Dendritic cell treated with granulocyte-macrophage colony-stimulating factor and Interleukin-4, amounts not matched to agents 40 ng/mL and 50 ng/mL, for 4 days (primary cell): ENCODE data around the gene KATNBL1.
"Not testable (repeated sequence)": the region's sequence is repeated elsewhere in the genome, so short reads cannot be mapped to it uniquely, and the experiment has no call there.

Experiments
- H3K27ac Mint-ChIP-seq: one replicate; pipeline ENCODE4 v1.8.0; 2022; ENCODE audit warnings: mild to moderate bottlenecking, mixed read lengths
- H3K27me3 Mint-ChIP-seq: one replicate; pipeline ENCODE4 v1.8.0; 2022; ENCODE audit warnings: mild to moderate bottlenecking, mixed read lengths
- H3K36me3 Mint-ChIP-seq: one replicate; pipeline ENCODE4 v1.8.0; 2022; ENCODE audit warnings: low read depth, mixed read lengths
- H3K4me1 Mint-ChIP-seq: one replicate; pipeline ENCODE4 v1.8.0; 2022; ENCODE audit warnings: low read depth, mixed read lengths
- H3K4me3 Mint-ChIP-seq: one replicate; pipeline ENCODE4 v1.8.0; 2022; ENCODE audit warnings: mild to moderate bottlenecking, moderate library complexity, mixed read lengths
- H3K9me3 Mint-ChIP-seq: one replicate; pipeline ENCODE4 v1.8.0; 2022; ENCODE audit warnings: mixed read lengths
- intact Hi-C: fragments of 100-400 bp; cut with micrococcal nuclease; formaldehyde crosslinking; loops from one replicate; pipeline ENCODE4 v1.15.0; 2022

The KATNBL1 gene

DNA sequence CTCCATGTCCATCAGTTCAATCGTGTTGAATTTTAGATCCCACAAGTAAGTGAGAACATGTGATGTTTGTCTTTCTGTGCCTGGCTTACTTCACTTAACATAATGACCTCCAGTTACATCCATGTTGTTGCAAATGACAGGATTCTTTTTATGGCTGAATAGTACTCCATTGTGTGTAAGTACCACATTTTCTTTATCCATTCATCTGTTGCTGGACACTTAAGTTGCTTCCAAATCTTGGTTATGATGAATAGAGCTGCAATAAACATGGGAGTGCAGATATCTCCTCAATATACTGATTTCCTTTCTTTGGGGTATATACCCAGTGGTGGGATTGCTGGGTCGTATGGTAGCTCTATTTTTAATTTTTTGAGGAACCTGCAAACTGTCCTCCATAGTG, 89.5 kb downstream of the KATNBL1 start:
- H3K9me3 Mint-ChIP-seq = not testable (repeated sequence)

GRCh38 chr15:34119291-34119690, 90.6 kb downstream of the KATNBL1 start:
- no peak overlapping the region for H3K27ac Mint-ChIP-seq
- no peaks in the 10 kb centered on the region for H3K9me3 Mint-ChIP-seq
- no peaks in the 10 kb centered on the region for H3K4me1 Mint-ChIP-seq
- intact Hi-C loops = no loop called here
- H3K36me3 Mint-ChIP-seq = no peaks in the 10 kb centered on the region
- peaks cover 5% of the 10 kb centered on the region for H3K27me3 Mint-ChIP-seq
- H3K4me3 Mint-ChIP-seq = no peak overlapping the region

More for the DNA sequence above, 89.5 kb downstream of the KATNBL1 start:
- H3K4me3 Mint-ChIP-seq, intact Hi-C loops, H3K27ac Mint-ChIP-seq, H3K36me3 Mint-ChIP-seq, H3K27me3 Mint-ChIP-seq, H3K4me1 Mint-ChIP-seq: not testable (repeated sequence)

DNA sequence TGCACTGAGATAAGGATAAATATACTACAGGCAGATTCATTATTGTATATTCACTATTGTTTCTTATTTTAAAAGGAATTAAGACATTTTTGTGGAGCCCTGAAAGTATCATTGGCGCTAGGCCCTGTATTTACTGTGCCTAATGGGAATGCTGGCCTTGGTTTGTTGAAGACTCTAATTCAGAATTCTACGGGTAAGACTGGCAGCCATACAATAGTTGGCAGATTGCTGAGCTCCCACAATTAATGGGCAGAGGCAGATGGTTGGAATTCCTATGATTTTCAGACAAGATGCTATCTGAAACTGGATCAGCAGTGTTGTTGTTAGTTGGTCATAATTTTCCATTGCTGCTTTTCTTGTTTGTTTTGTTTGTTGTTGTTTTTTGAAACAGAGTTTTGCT, 93.3 kb downstream of the KATNBL1 start:
- Mint-ChIP-seq H3K27me3 (peaks cover 4% of the 10 kb centered on the region), H3K4me3 (no peak overlapping the region), H3K9me3 (no peaks in the 10 kb centered on the region), H3K36me3 (no peaks in the 10 kb centered on the region), H3K27ac (no peak overlapping the region), H3K4me1 (no peaks in the 10 kb centered on the region)
- intact Hi-C loops = no loop called here

DNA sequence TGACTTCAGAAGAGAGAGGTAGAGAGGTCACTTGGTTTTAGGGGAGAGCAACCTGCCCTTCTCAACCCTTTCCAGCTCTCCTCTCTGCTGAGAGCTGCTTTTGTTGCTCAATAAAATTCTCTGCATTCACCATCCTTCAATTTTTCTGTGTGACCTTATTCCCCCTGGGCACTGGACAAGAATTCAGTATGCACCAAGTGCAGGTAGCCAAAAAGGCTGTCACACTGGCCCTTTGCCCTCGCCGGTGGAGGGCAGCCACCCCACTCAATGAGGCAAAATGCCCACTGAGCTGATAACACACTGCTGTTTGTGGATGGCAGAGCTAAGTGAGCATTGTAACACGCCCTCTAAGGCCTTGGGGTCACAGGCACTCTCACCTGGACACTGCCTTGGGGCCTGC, 95.2 kb downstream of the KATNBL1 start:
- H3K27ac Mint-ChIP-seq = no peak overlapping the region
- no peaks in the 10 kb centered on the region for H3K4me1 Mint-ChIP-seq
- no peak overlapping the region for H3K4me3 Mint-ChIP-seq
- intact Hi-C loops = no loop called here
- H3K27me3 Mint-ChIP-seq = peaks cover 2% of the 10 kb centered on the region
- H3K9me3 Mint-ChIP-seq = no peaks in the 10 kb centered on the region
- no peaks in the 10 kb centered on the region for H3K36me3 Mint-ChIP-seq

DNA sequence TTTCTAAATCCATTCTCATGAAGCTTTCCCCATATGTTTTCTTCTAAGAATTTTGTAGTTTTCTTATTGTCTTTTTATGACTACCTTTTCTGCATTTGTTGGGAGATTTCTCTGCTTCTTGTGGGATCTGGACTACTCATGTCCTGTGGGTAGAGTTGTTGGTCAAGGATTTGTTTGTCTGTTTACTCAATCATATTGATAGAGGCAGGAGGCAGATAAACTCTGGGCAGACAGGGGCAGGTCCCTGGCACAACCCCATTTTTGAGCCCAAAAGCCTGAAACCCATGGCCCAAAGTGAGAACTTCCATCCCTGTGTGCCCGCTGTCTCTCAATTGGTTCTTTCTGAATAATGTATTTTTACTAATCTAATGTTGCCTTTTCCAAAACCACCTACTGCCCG, 95.7 kb downstream of the KATNBL1 start:
- H3K9me3 Mint-ChIP-seq = no peaks in the 10 kb centered on the region
- H3K4me1 Mint-ChIP-seq = no peaks in the 10 kb centered on the region
- peaks cover 2% of the 10 kb centered on the region for H3K27me3 Mint-ChIP-seq
- intact Hi-C loops = no loop called here
- no peak overlapping the region for H3K4me3 Mint-ChIP-seq
- no peaks in the 10 kb centered on the region for H3K36me3 Mint-ChIP-seq
- no peak overlapping the region for H3K27ac Mint-ChIP-seq

DNA sequence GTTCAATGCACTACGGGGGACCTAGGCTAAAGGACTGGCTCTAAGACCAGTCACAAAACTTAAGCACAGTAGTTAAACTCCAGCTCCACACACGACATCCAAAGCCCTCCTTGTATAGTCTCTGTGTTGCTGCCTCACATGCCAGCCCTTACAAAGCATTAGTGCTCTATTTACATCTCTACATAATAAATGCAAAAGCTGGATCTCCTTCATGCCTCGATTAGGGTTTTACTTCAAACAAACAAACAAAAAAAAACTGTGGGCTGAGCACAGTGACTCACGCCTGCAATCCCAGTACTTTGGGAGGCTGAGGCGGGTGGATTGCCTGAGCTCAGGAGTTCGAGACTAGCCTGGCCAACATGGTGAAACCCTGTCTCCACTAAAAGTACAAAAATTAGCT, 98.4 kb downstream of the KATNBL1 start:
- intact Hi-C loops = no loop called here
- no peaks in the 10 kb centered on the region for H3K9me3 Mint-ChIP-seq

GRCh38 chr15:34109797-34110663, 99.9 kb downstream of the KATNBL1 start:
- Mint-ChIP-seq H3K4me3 (no peak overlapping the region), H3K9me3 (no peaks in the 10 kb centered on the region), H3K27me3 (peaks cover 2% of the 10 kb centered on the region), H3K36me3 (no peaks in the 10 kb centered on the region), H3K27ac (no peak overlapping the region), H3K4me1 (no peaks in the 10 kb centered on the region)
- intact Hi-C loops = loop anchor here (1.0 to 10.0 kb wide), 2 partner anchors 100 to 255 kb away; partner anchors contain the start of genes KATNBL1 and LPCAT4

More for the DNA sequence above, 98.4 kb downstream of the KATNBL1 start:
- H3K27ac Mint-ChIP-seq = no peak overlapping the region
- no peaks in the 10 kb centered on the region for H3K36me3 Mint-ChIP-seq
- H3K4me3 Mint-ChIP-seq = no peak overlapping the region
- peaks cover 2% of the 10 kb centered on the region for H3K27me3 Mint-ChIP-seq
- H3K4me1 Mint-ChIP-seq = no peaks in the 10 kb centered on the region

DNA sequence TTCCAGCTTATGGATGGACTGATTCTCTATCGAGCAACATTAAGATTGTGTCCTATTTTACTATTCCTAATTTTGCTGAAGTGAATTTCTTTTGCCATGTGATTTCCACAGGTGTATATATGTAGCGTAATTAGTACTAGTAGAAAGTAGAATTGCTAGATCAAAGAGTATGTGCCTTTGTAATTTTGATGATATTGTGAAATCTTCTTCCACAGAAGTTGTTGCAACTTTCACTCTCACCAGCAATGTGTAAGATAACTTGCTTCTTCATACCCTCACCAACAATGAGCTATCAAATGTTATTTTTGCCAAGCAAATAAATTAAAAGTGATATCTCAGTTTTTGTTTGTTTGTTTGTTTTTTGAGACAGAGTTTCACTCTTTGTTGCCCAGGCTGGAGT, 102.6 kb downstream of the KATNBL1 start:
- peaks cover 12% of the 10 kb centered on the region for H3K9me3 Mint-ChIP-seq
- peaks cover 10% of the 10 kb centered on the region for H3K36me3 Mint-ChIP-seq
- H3K27ac Mint-ChIP-seq = no peak overlapping the region
- no peaks in the 10 kb centered on the region for H3K4me1 Mint-ChIP-seq
- no peak overlapping the region for H3K4me3 Mint-ChIP-seq
- intact Hi-C loops = loop anchor here (10.0 kb wide), 1 partner anchor 257 kb away; the partner anchor contains the start of gene LPCAT4
- H3K27me3 Mint-ChIP-seq = no peaks in the 10 kb centered on the region

GRCh38 chr15:34106423-34106822, 103.5 kb downstream of the KATNBL1 start:
- no peaks in the 10 kb centered on the region for H3K27me3 Mint-ChIP-seq
- no peak overlapping the region for H3K27ac Mint-ChIP-seq
- H3K4me1 Mint-ChIP-seq = no peaks in the 10 kb centered on the region
- no peak overlapping the region for H3K4me3 Mint-ChIP-seq
- peaks cover 18% of the 10 kb centered on the region for H3K36me3 Mint-ChIP-seq
- H3K9me3 Mint-ChIP-seq = peaks cover 12% of the 10 kb centered on the region
- intact Hi-C loops = loop anchor here (10.0 kb wide), 1 partner anchor 258 kb away; the partner anchor contains the start of gene LPCAT4

- H3K36me3 Mint-ChIP-seq = peaks cover 31% of the 10 kb centered on the region
- intact Hi-C loops = loop anchor here (5.0 to 10.0 kb wide), 2 partner anchors 235 to 262 kb away; partner anchors contain the start of genes LPCAT4 and SLC12A6
- H3K4me3 Mint-ChIP-seq = peak overlapping the region; percentile 99
- peaks cover 12% of the 10 kb centered on the region for H3K9me3 Mint-ChIP-seq
- H3K4me1 Mint-ChIP-seq = peaks cover 11% of the 10 kb centered on the region
- no peaks in the 10 kb centered on the region for H3K27me3 Mint-ChIP-seq
- peak overlapping the region; percentile 99 for H3K27ac Mint-ChIP-seq
These were observed 107.5 kb downstream of the KATNBL1 start for GRCh38 chr15:34102175-34102925.

DNA sequence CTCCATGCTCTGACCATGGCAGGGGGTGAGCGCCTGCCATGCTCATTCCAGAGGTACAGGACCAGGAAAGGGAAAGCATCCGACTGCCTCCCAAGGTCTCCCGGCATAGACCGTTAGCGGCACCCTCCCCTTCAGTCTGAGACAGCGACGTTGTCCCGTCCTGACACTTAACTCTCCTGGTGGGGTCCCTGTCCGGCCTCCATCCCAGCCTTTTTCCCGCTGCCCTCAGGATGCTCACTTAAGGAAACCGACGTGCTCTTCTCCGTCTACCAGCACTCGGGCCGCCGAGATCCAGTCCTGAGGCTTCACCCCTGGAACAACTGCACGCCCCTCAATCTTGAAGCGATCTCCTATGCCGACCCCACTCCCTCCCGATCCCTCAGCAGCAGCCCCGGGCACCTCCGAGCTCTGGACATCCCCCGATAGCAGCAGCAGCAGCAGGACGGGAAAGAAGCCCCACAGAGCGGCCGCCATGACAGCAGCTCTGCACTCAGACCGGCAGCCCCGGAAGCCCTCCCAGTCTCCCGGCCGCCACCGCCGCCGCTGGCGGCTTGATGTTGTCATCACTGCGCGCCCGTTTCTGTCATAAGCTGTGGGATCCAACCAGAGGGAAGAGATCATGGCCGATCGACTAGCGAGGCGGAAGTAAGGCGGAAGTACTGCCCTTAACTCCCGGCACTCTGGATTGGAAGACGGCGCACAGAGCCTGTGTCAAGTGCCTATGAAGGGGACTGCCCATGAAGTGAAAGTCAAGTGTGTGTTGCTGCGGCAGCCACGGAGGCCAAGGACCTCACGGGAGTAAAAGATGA, 108.3 kb downstream of the KATNBL1 start, which contains the start of the genes EMC7 and PGBD4:
TSS of gene EMC7 (minus strand) at position 497 of the 809 bp plus-strand sequence. CDS start at position 474, 23 bp downstream.
TSS of gene PGBD4 (plus strand) at position 718 of the 809 bp plus-strand sequence. CDS start 449 bp downstream, outside the sequence.
- peak within 1 kb of the TSS; percentile 99 for H3K4me3 Mint-ChIP-seq
- peaks cover 31% of the 10 kb centered on the region for H3K36me3 Mint-ChIP-seq
- peak within 1 kb of the TSS; percentile 99 for H3K27ac Mint-ChIP-seq
- peaks cover 11% of the 10 kb centered on the region for H3K4me1 Mint-ChIP-seq
- peaks cover 12% of the 10 kb centered on the region for H3K9me3 Mint-ChIP-seq
- intact Hi-C loops = loop anchor here (1.0 to 10.0 kb wide), 4 partner anchors 63 to 263 kb away; partner anchors contain the start of genes AVEN, LPCAT4 and SLC12A6
- H3K27me3 Mint-ChIP-seq = no peaks in the 10 kb centered on the region

- no peak overlapping the region for H3K27ac Mint-ChIP-seq
- no peaks in the 10 kb centered on the region for H3K27me3 Mint-ChIP-seq
- peaks cover 11% of the 10 kb centered on the region for H3K4me1 Mint-ChIP-seq
- intact Hi-C loops = loop anchor here (2.0 to 10.0 kb wide), 3 partner anchors 61 to 265 kb away; partner anchors contain the start of genes AVEN, LPCAT4 and SLC12A6
- H3K4me3 Mint-ChIP-seq = no peak overlapping the region
- H3K36me3 Mint-ChIP-seq = peaks cover 42% of the 10 kb centered on the region
- peaks cover 12% of the 10 kb centered on the region for H3K9me3 Mint-ChIP-seq
These were observed 110.0 kb downstream of the KATNBL1 start for GRCh38 chr15:34099914-34100313.
